ENCODE data around the gene TSLP.

DNA sequence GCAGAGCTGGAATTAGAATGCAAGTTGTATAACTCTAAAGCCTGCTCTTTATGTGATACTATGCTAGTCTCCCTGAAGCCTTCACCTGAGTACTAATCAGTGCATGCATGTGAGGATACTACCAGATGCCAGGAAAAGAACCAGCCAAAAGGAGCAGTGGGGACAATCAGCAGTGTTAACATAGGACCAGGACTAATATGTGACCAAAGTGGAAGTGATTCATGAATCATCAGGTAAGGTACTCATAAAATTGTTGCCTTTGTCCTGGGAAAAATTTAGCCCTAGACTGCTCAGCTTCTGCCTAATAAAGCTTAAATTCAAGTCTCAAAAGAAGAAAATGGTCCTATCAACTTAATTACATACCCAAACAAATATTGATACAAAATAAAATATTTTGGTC, 13.4 kb upstream of the TSLP start:
- TF ChIP-seq CTCF (conservative IDR thresholded peaks at IDR 0.05; ENCODE audit: low read depth, low read length) (no peak), USF2 (IDR thresholded peaks at IDR 0.05; ENCODE audit: low read depth, low read length) (no peak), POLR2A (IDR thresholded peaks at IDR 0.05; ENCODE audit: low read depth, low read length) (no peak), NFE2L2 (IDR thresholded peaks at IDR 0.05; ENCODE audit: low read depth, low read length) (no peak), CEBPB (IDR thresholded peaks at IDR 0.05; ENCODE audit: low read depth, low read length) (no peak), BHLHE40 (IDR thresholded peaks at IDR 0.05; ENCODE audit: low read depth, low read length) (no peak), RAD21 (IDR thresholded peaks at IDR 0.05; ENCODE audit: low read length) (no peak), MXI1 (IDR thresholded peaks at IDR 0.05; ENCODE audit: borderline replicate concordance, low read depth, low read length) (no peak), RFX5 (IDR thresholded peaks at IDR 0.05; ENCODE audit: low read depth, low read length) (no peak), SMC3 (IDR thresholded peaks at IDR 0.05; ENCODE audit: low read depth, low read length) (no peak), RCOR1 (IDR thresholded peaks at IDR 0.05; ENCODE audit: insufficient replicate concordance, low read length) (no peak)
